Cortex of kidney (tissue), 1 donor: ENCODE data around the gene TTLL11.

Experiments
- DNase-seq: peaks from one replicate; lab custom pipeline; 2025; lab: John Stamatoyannopoulos, UW

TTLL11 gene

DNA sequence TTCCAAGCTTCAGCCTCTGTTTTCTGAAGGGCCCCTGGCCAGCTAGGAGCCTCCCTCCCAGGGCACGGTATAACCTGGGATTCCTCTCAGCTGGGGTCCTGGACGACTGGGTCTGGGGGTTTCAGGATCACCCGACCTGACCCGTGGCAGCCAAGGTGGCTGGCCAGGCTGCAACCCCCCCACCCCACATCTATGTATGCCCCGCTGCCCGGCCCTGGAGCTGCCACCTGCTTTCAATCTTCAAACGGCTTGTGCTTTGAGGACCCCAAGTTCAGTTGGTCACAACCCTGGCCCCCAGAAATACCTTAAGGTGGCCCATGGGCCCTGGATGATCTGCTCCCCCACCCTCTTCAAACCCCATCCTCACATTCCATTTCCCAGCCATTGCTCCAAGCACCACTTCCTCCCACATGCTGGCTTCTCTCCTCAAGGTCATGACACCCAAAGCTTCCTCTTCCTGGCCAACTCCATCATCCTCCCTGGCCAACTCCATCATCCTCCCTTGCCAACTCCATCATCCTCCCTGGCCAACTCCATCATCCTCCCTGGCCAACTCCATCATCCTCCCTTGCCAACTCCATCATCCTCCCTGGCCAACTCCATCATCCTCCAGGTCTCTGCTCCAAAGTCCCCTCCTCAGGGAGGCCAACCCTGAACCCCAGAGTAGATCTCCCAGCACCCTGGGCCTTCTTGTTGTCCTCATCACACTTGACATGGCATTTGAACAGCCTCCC is 17.2 kb upstream of the TTLL11 start:
- no peak for DNase-seq

DNA sequence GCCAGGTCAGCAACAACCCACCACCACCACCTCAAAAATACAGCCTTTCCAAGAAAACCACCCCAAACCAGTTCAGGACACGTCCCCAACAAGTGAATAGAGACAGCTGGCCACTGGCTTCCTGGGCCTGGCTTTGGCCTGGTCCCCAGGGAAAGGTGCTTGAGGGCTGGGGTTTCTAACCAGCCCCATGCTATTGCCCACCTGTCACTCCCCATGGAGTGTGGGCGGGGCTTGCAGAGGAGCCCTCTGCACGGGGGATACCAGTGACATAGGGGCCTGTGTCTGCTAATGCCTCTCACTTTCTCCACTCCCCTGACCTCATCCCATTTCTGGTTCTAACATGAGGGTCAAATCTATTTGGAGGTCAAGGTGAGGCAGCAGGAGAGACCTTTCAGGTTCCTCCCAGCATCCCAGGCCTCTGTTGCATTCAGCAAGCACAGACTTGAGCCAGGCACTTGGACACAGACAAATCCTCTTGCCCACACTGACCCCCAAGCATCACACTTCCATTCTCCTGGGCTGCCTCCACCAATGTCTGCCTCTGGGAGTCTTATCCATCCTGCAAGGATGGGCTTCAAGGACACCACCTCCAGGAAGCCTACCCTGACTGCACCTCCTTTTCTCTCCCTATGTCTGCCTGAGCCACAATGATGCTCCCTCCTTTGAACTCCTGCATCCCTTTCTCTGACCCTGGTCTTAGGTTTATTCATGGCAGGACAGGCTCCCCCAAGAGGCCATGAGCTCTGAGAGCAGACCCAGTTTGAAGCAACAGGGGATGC is 16.1 kb upstream of the TTLL11 start:
- no peak for DNase-seq

GRCh38 chr9:122107291-122107805 is 14.2 kb upstream of the TTLL11 start:
- DNase-seq, result no peak

DNA sequence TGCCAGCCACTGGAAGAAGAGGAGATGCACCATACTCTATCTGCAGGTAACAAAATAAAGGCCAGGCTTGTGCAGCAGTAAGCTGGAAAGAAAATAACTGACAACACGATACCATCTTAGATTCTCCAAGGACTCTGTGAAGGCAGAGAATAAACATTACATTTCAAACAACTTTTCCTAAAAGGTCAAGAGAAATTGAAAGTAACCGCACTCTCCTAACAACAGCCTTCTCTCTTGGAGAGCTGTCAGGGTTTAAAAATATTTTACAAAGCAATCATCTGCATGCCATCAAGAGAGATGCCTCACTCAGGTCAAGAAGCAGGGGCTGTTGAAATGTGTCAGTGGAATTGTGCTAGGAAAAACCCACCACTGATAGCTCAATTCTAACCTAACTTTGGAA is 13.5 kb upstream of the TTLL11 start:
- DNase-seq, result no peak

GRCh38 chr9:122103985-122104384 is 10.9 kb upstream of the TTLL11 start:
- DNase-seq, result no peak

DNA sequence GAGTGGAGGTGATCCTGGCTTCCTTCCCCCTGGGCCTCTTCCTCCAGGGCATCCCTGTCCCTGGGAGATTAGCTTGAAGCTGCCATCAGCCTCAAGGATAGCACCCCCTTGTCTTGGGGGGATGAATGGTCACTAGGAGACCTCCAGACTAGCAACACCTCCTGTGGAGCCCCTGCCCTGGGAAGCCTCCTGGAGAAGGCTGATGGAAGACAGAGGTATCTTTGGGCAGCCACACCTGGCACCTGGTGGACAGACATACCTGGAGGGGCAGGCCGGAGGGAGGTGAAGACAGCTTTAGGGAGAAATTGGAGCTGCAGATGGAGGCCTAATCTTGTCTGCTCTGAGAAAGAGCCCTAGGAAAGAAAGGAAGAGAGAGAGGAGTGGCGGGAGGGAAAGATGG is 9.0 kb upstream of the TTLL11 start:
- no peak for DNase-seq

- DNase-seq, result no peak
Observed at GRCh38 chr9:122100756-122101155, 7.6 kb upstream of the TTLL11 start.

GRCh38 chr9:122099271-122099869 is 6.3 kb upstream of the TTLL11 start:
- DNase-seq, result no peak

GRCh38 chr9:122097679-122098315 is 4.7 kb upstream of the TTLL11 start:
- DNase-seq, result no peak

DNA sequence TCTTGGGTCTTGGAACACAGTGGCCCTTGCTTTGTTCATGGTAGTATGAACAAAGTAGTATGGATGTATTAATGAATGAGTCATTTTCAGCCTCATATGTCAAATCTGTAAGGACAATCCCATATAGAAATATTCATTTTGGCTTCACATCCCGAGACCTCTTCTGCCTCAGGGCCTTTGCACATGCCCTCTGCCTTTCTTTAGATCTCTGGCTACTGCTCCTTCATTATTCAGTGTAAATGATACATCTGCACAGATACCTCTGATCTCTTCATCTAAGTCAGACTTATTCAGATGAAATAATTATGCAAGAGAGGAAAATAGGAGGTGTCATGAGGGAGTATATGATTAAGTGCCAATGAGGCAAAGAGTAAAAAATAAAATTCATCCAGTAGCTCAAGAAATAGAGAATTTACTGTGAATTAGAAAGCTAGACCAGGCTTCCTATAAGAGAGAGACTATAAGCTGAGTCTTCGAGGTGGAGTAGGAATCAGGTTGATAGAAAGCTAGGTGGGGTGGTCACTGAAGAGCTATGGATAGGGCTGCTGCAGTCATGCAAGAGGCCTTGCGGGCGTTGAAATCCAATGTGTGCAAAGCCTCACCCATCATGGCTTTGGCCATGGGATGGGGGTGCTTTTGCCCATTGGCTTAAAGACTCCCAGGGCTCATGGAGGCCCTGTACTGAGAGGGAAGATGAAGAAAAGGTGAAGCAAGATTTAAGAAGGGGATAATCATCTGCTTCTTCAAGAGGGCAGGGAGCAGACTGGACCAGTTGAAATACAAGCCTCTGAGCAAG is 3.7 kb upstream of the TTLL11 start:
- no peak for DNase-seq

DNA sequence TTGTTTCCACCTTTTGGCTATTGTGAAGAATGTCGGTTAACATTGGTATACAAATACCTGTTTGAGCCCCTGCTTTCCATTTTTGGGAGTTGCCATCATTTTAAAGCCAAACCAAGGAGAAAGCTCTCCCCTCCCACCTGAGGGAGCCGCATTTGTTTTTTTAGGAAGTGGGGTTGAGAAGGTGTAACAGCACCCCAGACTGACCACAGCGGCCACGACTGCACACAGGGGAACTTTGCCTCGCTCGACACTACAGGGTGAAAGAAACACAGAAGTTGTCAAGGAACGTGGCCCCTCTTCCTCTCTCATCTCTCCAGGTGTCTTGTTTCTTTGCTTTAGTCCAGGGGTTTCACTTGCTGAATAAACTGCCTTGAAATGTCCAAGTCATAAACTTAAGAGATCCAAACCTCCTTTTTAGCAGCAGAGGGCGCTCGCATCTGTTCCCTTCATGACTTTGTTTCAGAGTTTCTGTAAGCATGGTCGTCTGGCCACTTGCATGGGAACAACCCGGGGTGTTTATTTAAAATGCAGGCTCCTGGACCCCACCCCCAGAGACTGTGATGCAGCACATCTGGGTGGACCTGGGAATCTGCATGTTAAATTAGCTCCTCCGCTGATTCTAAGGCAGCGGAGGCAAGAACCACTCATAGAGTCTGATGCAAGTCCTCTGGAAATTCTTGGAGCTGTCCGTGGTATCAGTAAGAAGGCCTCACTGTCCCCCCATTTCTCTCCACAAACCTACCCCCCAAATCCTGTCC is 2.1 kb upstream of the TTLL11 start:
- DNase-seq, result no peak

DNA sequence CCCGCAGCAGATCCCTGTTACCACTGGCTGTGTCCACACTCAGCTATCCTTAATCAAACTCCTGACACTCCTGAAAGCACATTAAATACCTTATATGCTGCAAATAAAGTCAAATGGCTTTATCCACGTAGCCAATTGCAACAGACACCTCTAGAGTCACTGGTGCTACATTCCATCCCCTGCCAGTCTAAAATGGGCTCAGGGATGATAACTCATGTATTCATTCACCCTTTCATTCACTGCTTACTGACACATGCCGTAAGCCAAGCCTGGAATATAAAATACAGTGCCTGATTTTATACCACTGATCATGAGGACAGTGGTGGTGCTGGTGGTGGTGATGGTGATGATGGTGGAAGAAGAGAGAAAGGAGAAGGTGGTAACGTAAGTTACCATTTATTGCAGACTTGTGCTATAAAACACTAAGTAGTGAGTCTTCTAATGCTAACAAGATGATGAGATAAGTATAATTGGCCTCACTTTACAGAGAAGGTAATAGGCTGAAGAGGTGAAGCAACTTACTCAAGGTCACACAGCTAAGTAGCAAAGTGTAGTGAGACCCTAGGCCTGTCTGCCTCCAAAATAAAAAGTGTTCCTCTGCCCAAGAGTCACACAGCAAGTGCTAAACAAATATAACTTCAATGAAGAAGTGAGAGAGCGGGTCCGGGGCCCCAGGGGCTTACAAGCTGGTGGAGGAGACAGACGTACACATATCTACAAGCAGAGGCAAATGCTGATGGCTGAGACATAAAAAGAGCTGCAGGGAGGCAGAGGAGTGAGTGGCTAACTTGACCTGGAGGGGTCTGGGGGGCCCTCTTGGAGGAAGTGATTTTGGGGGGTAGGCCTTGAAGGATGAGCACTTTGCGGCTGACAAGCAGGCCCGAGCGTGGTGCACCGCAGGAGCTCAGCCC is 1.2 kb downstream of the TTLL11 start:
- no peak for DNase-seq

DNA sequence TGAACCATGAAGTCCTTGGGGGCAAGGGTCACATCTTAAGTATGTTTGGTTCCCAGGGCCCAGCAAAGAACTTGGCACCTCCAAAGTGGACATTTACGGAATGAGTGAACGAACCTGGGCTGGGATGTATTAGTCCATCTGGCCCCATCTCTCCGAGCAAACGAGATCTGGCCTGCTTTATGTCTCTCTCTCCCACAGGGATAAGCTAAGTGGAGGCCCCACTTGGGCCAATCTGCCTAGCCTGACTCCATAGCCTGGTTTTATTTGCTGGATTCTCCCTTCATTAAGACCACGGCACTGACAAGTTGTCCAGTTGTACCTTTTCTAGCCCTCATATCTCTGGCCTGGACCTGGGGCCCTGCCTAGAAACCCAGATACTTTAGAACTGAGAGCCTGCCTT is 2.1 kb downstream of the TTLL11 start:
- DNase-seq, result no peak

- no peak for DNase-seq
Observed at GRCh38 chr9:122090287-122090883, 2.7 kb downstream of the TTLL11 start.

DNA sequence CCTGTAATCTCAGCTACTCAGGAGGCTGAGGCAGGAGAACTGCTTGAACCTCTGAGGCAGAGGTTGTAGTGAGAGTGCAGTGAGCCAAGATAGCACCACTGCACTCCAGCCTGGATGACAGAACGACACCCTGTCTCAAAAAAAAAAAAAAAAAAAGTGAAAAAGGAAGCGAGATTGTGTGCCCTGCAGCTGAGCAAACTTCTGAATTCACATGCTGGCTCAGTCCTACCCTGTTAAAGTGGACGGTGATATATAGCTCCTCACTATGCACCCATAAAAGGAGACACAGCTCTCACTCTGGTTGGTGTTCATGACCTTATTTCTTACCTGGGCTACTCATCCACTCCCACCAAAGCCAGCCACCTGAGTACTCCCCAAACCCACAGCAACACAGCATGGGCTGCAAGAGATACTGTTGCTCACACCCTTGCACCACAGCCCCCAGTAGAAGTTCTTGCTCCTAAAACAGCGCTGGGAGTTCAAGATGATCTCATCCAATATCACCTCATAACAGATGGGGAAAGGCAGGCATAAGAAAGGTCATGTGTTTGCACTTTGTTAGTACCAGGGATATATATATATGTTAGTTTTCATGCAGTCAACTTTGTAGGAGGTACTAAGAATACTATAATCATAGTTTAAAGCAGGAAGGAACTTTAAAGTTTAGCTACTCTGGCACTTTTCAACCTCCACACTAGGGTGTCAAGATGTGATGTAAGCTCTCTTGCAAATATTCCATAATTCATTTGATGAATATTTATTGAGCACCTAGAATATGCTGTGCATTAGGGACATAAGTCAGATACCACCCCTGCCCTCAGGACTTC is 4.0 kb downstream of the TTLL11 start:
- DNase-seq, result no peak

- DNase-seq, result no peak
Observed at GRCh38 chr9:122087406-122088200, 5.5 kb downstream of the TTLL11 start.

DNA sequence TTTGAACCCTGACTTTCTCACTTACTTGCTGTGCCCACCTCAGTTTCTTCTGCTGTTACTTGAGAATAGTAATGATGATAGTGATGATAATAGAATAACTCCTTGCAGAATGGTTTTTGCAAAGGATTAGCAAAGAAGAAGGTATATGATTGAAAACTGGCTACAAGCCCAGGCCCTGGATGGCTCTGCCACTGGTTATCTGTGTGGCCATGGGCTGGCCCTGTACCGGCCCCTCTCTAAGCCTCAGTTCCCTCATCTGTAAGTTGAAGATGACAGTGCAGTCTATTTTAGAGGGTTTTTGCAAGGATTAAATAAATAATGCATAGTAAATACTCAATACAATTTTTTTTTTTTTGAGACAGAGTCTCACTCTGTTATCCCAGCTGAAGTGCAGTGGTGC is 6.2 kb downstream of the TTLL11 start:
- DNase-seq, result no peak

DNA sequence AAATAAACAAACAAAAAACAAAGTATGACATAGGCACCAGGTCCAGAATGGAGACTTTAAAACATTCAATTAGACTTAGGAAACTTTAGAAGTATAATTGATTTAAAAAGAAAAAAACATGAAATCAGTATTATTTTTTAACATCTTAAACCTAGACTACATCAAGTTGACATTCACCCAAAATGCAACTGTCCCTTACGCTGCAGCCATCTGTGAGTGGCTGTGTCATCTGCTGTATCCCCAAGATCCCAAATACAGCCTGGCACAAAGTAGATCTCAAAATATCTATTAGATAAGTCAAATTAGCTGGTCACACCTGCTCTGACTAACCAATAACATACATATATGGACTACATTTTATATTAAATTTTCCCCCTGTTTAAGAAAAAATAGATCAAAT is 7.8 kb downstream of the TTLL11 start:
- no peak for DNase-seq
